ENCODE data around the gene AVPR2. TPM values are rescaled to one million over a fixed set of nuclear protein-coding genes. Genes with fewer than 3 reads are reported as not detected.

The AVPR2 gene
- total RNA-seq, 4 donors from 2014 or later = 1.2 to 7.6 (median 4.5) TPM

- no peak for DNase-seq (ENCODE audit: extremely low spot score)
These were observed 45.7 kb downstream of the AVPR2 start for GRCh38 chrX:153950127-153950526.

GRCh38 chrX:153951683-153952372 is 47.4 kb downstream of the AVPR2 start:
- H3K27me3 ChIP-seq = no peaks in the 10 kb centered on the region
- TF ChIP-seq POLR2A (IDR thresholded peaks at IDR 0.05; ENCODE audit: low read depth) (no peak), POLR2AphosphoS5 (IDR thresholded peaks at IDR 0.05) (no peak), EP300 (IDR thresholded peaks at IDR 0.05) (no peak), CTCF (IDR thresholded peaks at IDR 0.05) (no peak)
- no peak for DNase-seq (ENCODE audit: extremely low spot score)
- WGBS = 83% methylated on average over 16 of the region's 28 CpGs
- H3K4me3 ChIP-seq = peak overlapping the region in 3 of 4 donors; percentile 9 to 45 (median 15)
- H3K27ac ChIP-seq (replicated peaks in 1 of 4) = peak overlapping the region; percentile 82 to 88 (median 85)
- peaks cover 17 to 84% (median 68%) of the 10 kb centered on the region in 4 donors for H3K4me1 ChIP-seq
- H3K36me3 ChIP-seq = peaks cover 21 to 87% (median 58%) of the 10 kb centered on the region in 4 donors
- intact Hi-C loops (cut with DNase I) = loop anchor here (2.0 kb wide), 1 partner anchor 187 kb away; the partner anchor contains the start of gene PLXNB3
- H3K9me3 ChIP-seq = no peaks in the 10 kb centered on the region

More at GRCh38 chrX:153950127-153950526, 45.7 kb downstream of the AVPR2 start:
- Histone ChIP-seq H3K36me3 (peaks cover 21 to 71% (median 43%) of the 10 kb centered on the region in 4 donors), H3K27ac (replicated peaks in 1 of 4) (peak overlapping the region; percentile 82 to 88 (median 85)), H3K9me3 (no peaks in the 10 kb centered on the region), H3K4me1 (peaks cover 17 to 88% (median 67%) of the 10 kb centered on the region in 4 donors), H3K27me3 (no peaks in the 10 kb centered on the region), H3K4me3 (no peak overlapping the region)
- intact Hi-C loops (cut with DNase I) = no loop called here
- WGBS = 96% methylated on average over 18 of the region's 19 CpGs
- no peak for TF ChIP-seq EP300 (IDR thresholded peaks at IDR 0.05)
- no peak for TF ChIP-seq POLR2AphosphoS5 (IDR thresholded peaks at IDR 0.05)
- no peak for TF ChIP-seq CTCF (IDR thresholded peaks at IDR 0.05)
- TF ChIP-seq POLR2A (IDR thresholded peaks at IDR 0.05; ENCODE audit: low read depth) = no peak

GRCh38 chrX:153952373-153953026 is 48.0 kb downstream of the AVPR2 start:
- no peaks in the 10 kb centered on the region for H3K9me3 ChIP-seq
- peaks cover 17 to 81% (median 71%) of the 10 kb centered on the region in 4 donors for H3K4me1 ChIP-seq
- H3K36me3 ChIP-seq = peaks cover 21 to 94% (median 65%) of the 10 kb centered on the region in 4 donors
- TF ChIP-seq EP300 (IDR thresholded peaks at IDR 0.05) (no peak), POLR2AphosphoS5 (IDR thresholded peaks at IDR 0.05) (no peak), CTCF (IDR thresholded peaks at IDR 0.05) (no peak)
- intact Hi-C loops (cut with DNase I) = loop anchor here (2.0 kb wide), 1 partner anchor 188 kb away; the partner anchor contains the start of gene PLXNB3
- H3K27ac ChIP-seq (replicated peaks in 1 of 4) = peak overlapping the region; percentile 82 to 88 (median 85)
- 58% methylated on average over 2 of the region's 32 CpGs for WGBS
- peak overlapping the region in 3 of 4 donors; percentile 9 to 45 (median 45) for H3K4me3 ChIP-seq
- no peak for DNase-seq (ENCODE audit: extremely low spot score)
- H3K27me3 ChIP-seq = no peaks in the 10 kb centered on the region

GRCh38 chrX:153953342-153953830 is 48.9 kb downstream of the AVPR2 start:
- WGBS = 30% methylated on average over 12 of the region's 33 CpGs
- intact Hi-C loops (cut with DNase I) = loop anchor here (2.0 kb wide), 1 partner anchor 189 kb away; the partner anchor contains the start of gene PLXNB3
- Histone ChIP-seq H3K4me1 (peaks cover 12 to 73% (median 65%) of the 10 kb centered on the region in 4 donors), H3K4me3 (peak overlapping the region; percentile 33 to 45 (median 42)), H3K27me3 (no peaks in the 10 kb centered on the region), H3K9me3 (no peaks in the 10 kb centered on the region), H3K27ac (replicated peaks in 1 of 4) (peak overlapping the region; percentile 82 to 88 (median 85)), H3K36me3 (peaks cover 21 to 96% (median 74%) of the 10 kb centered on the region in 4 donors)
- peak; percentile 92 for DNase-seq (ENCODE audit: extremely low spot score)
- TF ChIP-seq POLR2AphosphoS5 (IDR thresholded peaks at IDR 0.05) (peak; percentile 78 to 81), POLR2A (IDR thresholded peaks at IDR 0.05; ENCODE audit: low read depth) (no peak), CTCF (IDR thresholded peaks at IDR 0.05) (peak; percentile 97 to 99 (median 97))

Data from esophagus muscularis mucosa (tissue), 4 donors.